Measurements from ENCODE around the gene CLIC3. TPM values are rescaled to one million over a fixed set of nuclear protein-coding genes. Genes with fewer than 3 reads are reported as not detected.

Gene CLIC3
- total RNA-seq, 2 experiments from 2014 or later: not detected

- no peaks in the 10 kb centered on the region for H3K9me3 Mint-ChIP-seq (ENCODE audit: low read depth)
- no peak overlapping the region for H3K4me3 Mint-ChIP-seq
- H3K36me3 Mint-ChIP-seq (ENCODE audit: low read depth): peaks cover 8% of the 10 kb centered on the region
- DNase-seq (no peak), ATAC-seq (no peak)
- intact Hi-C loops (cut with DNase I, micrococcal nuclease): no loop called here
- no peaks in the 10 kb centered on the region for H3K27me3 Mint-ChIP-seq
- CTCF ChIA-PET: interaction anchor here (0.6 to 3.8 kb wide), 9 partner anchors 19 to 153 kb away, joined by 3 to 23 read pairs (median 3); no protein-coding TSS in a partner anchor
- peaks cover 9% of the 10 kb centered on the region for H3K4me1 Mint-ChIP-seq
- H3K27ac Mint-ChIP-seq: no peak overlapping the region
- POLR2A ChIA-PET: no interaction called here
These were observed 49.1 kb downstream of the CLIC3 start for GRCh38 chr9:136947028-136947891.

GRCh38 chr9:136946228-136947027 lies 49.9 kb downstream of the CLIC3 start:
- Mint-ChIP-seq H3K9me3 (ENCODE audit: low read depth) (no peaks in the 10 kb centered on the region), H3K4me1 (peaks cover 9% of the 10 kb centered on the region), H3K27ac (no peak overlapping the region), H3K4me3 (no peak overlapping the region), H3K36me3 (ENCODE audit: low read depth) (peaks cover 14% of the 10 kb centered on the region), H3K27me3 (no peaks in the 10 kb centered on the region)
- ATAC-seq (no peak), DNase-seq (no peak)
- intact Hi-C loops (cut with DNase I, micrococcal nuclease): no loop called here
- CTCF ChIA-PET: interaction anchor here (0.8 to 3.8 kb wide), 2 partner anchors 88 to 104 kb away, joined by 3 to 23 read pairs; partner anchors contain the start of gene AJM1
- POLR2A ChIA-PET: interaction anchor here (0.6 kb wide), 1 partner anchor 88 kb away, joined by 3 read pairs; no protein-coding TSS in a partner anchor

DNA sequence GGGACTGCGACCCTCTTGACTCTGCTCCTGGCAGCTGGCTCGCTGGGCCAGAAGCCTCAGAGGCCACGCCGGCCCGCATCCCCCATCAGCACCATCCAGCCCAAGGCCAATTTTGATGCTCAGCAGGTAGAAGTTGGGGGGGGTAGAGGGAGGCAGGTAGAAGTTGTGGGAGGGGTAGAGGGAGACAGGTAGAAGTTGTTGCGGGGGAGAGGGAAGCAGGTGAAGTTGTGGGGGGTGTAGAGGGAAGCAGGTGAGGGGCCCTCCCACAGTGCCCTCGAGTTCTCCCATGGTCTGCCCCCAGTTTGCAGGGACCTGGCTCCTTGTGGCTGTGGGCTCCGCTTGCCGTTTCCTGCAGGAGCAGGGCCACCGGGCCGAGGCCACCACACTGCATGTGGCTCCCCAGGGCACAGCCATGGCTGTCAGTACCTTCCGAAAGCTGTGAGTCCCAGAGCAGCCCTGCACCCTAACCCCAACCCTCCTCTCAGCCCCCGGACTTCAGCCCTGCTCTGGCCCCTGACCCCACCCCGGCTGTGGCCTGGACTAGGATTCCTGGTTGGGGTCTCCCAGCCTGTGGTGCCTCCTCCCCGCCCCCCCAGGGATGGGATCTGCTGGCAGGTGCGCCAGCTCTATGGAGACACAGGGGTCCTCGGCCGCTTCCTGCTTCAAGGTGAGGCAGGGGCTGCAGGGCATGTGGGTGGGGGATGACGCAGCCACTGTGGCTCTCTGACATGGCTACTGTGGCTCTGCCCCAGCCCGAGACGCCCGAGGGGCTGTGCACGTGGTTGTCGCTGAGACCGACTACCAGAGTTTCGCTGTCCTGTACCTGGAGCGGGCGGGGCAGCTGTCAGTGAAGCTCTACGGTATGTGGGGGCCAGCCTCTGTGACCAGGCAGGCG lies 50.8 kb downstream of the CLIC3 start:
- H3K36me3 Mint-ChIP-seq (ENCODE audit: low read depth): peaks cover 19% of the 10 kb centered on the region
- H3K27me3 Mint-ChIP-seq: no peaks in the 10 kb centered on the region
- ATAC-seq (no peak), DNase-seq (no peak)
- POLR2A ChIA-PET: interaction anchor here (0.6 kb wide), 1 partner anchor 89 kb away, joined by 3 read pairs; no protein-coding TSS in a partner anchor
- no peak overlapping the region for H3K27ac Mint-ChIP-seq
- no peaks in the 10 kb centered on the region for H3K9me3 Mint-ChIP-seq (ENCODE audit: low read depth)
- intact Hi-C loops (cut with DNase I, micrococcal nuclease): no loop called here
- H3K4me1 Mint-ChIP-seq: peaks cover 9% of the 10 kb centered on the region
- CTCF ChIA-PET: interaction anchor here (0.8 to 3.8 kb wide), 2 partner anchors 89 to 103 kb away, joined by 3 to 23 read pairs; partner anchors contain the start of gene AJM1
- no peak overlapping the region for H3K4me3 Mint-ChIP-seq

Other genes with a start within 250 kb of the CLIC3 start
- gene LCN6, start 248.0 kb downstream of the CLIC3 start, total RNA-seq: not detected
- gene LCN8, start 238.3 kb downstream of the CLIC3 start, total RNA-seq: not detected
- gene LCN15, start 232.1 kb downstream of the CLIC3 start, total RNA-seq: not detected
- gene TMEM141, start 205.2 kb downstream of the CLIC3 start, total RNA-seq: 10 to 100 TPM; 30.9 to 47.1 TPM
- gene CCDC183, start 200.2 kb downstream of the CLIC3 start, total RNA-seq: under 1 TPM; 0.47 to 0.55 TPM
- 10 to 100 TPM; 66.2 to 71.8 TPM for gene RABL6, start 188.6 kb downstream of the CLIC3 start, total RNA-seq
- gene AJM1, start 154.1 kb downstream of the CLIC3 start, total RNA-seq: 1 to 10 TPM; 4.3 to 4.8 TPM
- gene PHPT1, start 147.2 kb downstream of the CLIC3 start, total RNA-seq: 10 to 100 TPM; 94.5 to 98.9 TPM
- gene MAMDC4, start 144.2 kb downstream of the CLIC3 start, total RNA-seq: 10 to 100 TPM; 16.6 to 17.5 TPM
- gene EDF1, start 130.3 kb downstream of the CLIC3 start, total RNA-seq: 100 to 1,000 TPM; 282 to 320 TPM
- 10 to 100 TPM; 37.4 to 46.2 TPM for gene TRAF2, start 110.1 kb downstream of the CLIC3 start, total RNA-seq
- gene FBXW5, start 51.8 kb downstream of the CLIC3 start, total RNA-seq: 10 to 100 TPM; 54.4 to 66.4 TPM
- gene C8G, start 51.3 kb downstream of the CLIC3 start, total RNA-seq: under 1 TPM in 1 of 2 experiments, not detected in 1; 0.77 TPM
- gene LCN12, start 44.3 kb downstream of the CLIC3 start, total RNA-seq: 1 to 10 TPM; 1.1 to 1.5 TPM
- not detected for gene PTGDS, start 19.1 kb downstream of the CLIC3 start, total RNA-seq
- not detected for gene LCNL1, start 13.6 kb downstream of the CLIC3 start, total RNA-seq
- gene PAXX, start 4.1 kb downstream of the CLIC3 start, total RNA-seq: 10 to 100 TPM; 52.7 to 67.1 TPM
- gene ABCA2, start 31.7 kb upstream of the CLIC3 start, total RNA-seq: 10 to 100 TPM; 20.4 to 23.7 TPM
- gene FUT7, start 35.5 kb upstream of the CLIC3 start, total RNA-seq: 1 to 10 TPM; 1.3 to 1.6 TPM
- 10 to 100 TPM; 21.0 to 23.1 TPM for gene NPDC1, start 49.6 kb upstream of the CLIC3 start, total RNA-seq
- gene ENTPD2, start 57.5 kb upstream of the CLIC3 start, total RNA-seq: under 1 TPM in 1 of 2 experiments, not detected in 1; 0.19 TPM
- 1 to 10 TPM; 6.4 to 8.8 TPM for gene SAPCD2, start 74.0 kb upstream of the CLIC3 start, total RNA-seq
- gene UAP1L1, start 80.9 kb upstream of the CLIC3 start, total RNA-seq: 10 to 100 TPM; 12.5 to 14.4 TPM
- 10 to 100 TPM; 21.6 to 26.7 TPM for gene MAN1B1, start 90.4 kb upstream of the CLIC3 start, total RNA-seq
- 100 to 1,000 TPM; 188 to 204 TPM for gene DPP7, start 118.2 kb upstream of the CLIC3 start, total RNA-seq
- gene GRIN1, start 142.6 kb upstream of the CLIC3 start, total RNA-seq: under 1 TPM in 1 of 2 experiments, not detected in 1; 0.14 TPM
- gene LRRC26, start 173.5 kb upstream of the CLIC3 start, total RNA-seq: not detected
- not detected for gene TMEM210, start 175.5 kb upstream of the CLIC3 start, total RNA-seq
- 10 to 100 TPM; 30.8 to 38.4 TPM for gene ANAPC2, start 192.0 kb upstream of the CLIC3 start, total RNA-seq
- 10 to 100 TPM; 53.6 to 58.6 TPM for gene SSNA1, start 192.1 kb upstream of the CLIC3 start, total RNA-seq
- gene TPRN, start 204.2 kb upstream of the CLIC3 start, total RNA-seq: 1 to 10 TPM; 5.6 to 5.8 TPM
- 10 to 100 TPM; 25.0 to 30.7 TPM for gene TMEM203, start 209.1 kb upstream of the CLIC3 start, total RNA-seq
- 10 to 100 TPM; 27.0 to 27.8 TPM for gene NDOR1, start 209.1 kb upstream of the CLIC3 start, total RNA-seq
- 1 to 10 TPM; 7.1 to 8.9 TPM for gene RNF208, start 225.7 kb upstream of the CLIC3 start, total RNA-seq
- under 1 TPM; 0.23 to 0.42 TPM for gene CYSRT1, start 228.6 kb upstream of the CLIC3 start, total RNA-seq
- not detected for gene RNF224, start 230.9 kb upstream of the CLIC3 start, total RNA-seq
- not detected for gene SLC34A3, start 234.3 kb upstream of the CLIC3 start, total RNA-seq
- gene TUBB4B, start 244.7 kb upstream of the CLIC3 start, total RNA-seq: 100 to 1,000 TPM; 264 to 278 TPM

All from activated CD4-positive, alpha-beta T cell treated with anti-CD3 and anti-CD28 coated beads for 36 hours (primary cell).